Astrocyte (in vitro differentiated cells and primary cell): ENCODE data around the gene TANGO2.

Experiments used
- CTCF ChIP-seq: IDR thresholded peaks from 2 replicates; pipeline ENCODE4 v1.5.1; 2011; ENCODE audit warnings: low read depth, mild to moderate bottlenecking, inconsistent platforms, low read length, moderate library complexity; ENCODE audit not compliant: insufficient read depth
- EZH2 ChIP-seq: IDR thresholded peaks from 2 replicates; pipeline ENCODE4 v1.6.1; 2012; ENCODE audit warnings: mild to moderate bottlenecking, low read length, inconsistent platforms; ENCODE audit not compliant: insufficient read depth

DNA sequence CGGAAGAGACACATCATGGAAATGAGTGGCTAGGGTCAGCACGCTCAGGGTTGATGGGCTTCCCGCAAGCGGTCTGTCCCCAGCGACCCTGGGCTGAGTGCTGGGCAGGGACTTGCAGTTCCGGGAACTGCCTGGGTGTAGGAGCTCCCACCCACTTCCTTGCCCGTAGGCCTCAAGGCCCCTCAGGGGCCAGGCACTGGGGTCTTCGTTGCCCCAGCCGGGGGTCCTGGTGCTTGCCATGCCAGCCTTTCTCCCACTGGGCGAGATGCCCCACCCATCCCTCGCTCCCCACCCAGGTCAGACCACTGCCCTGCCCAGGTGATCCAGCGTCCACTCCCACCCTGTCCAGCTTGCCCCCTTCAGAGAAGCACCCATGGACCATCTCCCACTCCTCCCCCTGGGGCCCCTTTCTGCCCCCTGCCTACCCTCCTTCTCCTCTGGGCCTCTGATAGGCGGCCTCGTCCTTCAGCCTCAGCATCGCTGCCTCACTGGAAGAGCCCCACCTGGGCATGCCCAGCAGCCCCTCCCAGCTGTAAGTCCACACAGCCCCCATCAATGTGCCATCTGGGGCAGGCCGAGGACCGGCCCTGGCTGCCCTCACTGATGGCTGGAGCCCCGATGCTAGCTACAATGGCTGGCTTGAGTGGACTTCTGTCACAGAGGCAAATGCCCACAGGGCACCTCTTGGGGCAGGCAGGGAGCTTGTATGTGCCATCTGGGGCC is 41.3 kb downstream of the TANGO2 start:
- TF ChIP-seq CTCF (no peak), EZH2 (no peak)
